ENCODE results near the gene TMEM107. TPM values are rescaled to one million over a fixed set of nuclear protein-coding genes. Genes with fewer than 3 reads are reported as not detected.

TMEM107 gene
- total and polyA plus RNA-seq, 9 donors = 6.1 to 17.7 (median 7.2) TPM

DNA sequence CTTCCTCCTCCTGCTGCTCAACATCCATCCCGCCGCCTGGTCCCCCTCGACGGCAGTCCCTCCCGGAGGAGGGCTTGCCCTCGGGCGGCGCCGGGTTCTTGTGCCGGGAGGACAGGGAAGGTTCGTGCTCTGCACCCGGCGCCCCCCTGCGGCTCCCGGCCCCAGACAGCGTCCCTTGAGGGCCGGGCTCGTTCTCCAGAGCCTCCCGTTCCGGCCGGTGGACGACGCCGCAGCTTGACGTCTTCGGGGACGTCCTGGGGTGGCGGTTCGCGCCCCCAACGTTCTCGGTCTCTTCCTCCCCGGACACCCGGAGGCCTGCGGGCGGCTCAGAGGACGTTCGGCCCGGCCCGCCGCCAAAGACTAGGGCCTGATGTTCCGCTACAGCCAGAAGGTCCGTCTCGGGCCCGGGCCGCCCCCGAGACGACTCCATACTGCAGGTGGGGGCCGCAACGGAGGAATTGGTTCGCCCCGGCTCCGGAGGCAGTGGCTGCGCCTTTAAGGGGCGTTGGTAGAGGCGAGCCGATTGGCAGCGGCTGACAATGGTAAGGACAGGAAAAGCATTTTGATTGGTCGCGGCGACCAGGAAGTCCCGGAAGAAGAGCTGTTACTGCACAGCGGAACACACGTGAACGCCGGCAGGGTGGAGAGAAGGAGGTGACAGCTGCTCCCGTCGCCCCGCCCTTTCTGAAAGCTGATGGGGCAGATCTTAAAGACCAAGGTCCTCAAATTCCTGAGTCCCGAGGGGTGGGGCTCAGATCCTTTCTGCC, 13.7 kb upstream of the TMEM107 start, which contains the start of gene BORCS6:
Gene BORCS6 (minus strand): TSS at position 470 of the 767 bp plus-strand sequence. CDS start 40 bp downstream, at position 430.
- under 1% methylated on average over 69 of the region's 70 CpGs for WGBS (ENCODE audit: insufficient coverage)

DNA sequence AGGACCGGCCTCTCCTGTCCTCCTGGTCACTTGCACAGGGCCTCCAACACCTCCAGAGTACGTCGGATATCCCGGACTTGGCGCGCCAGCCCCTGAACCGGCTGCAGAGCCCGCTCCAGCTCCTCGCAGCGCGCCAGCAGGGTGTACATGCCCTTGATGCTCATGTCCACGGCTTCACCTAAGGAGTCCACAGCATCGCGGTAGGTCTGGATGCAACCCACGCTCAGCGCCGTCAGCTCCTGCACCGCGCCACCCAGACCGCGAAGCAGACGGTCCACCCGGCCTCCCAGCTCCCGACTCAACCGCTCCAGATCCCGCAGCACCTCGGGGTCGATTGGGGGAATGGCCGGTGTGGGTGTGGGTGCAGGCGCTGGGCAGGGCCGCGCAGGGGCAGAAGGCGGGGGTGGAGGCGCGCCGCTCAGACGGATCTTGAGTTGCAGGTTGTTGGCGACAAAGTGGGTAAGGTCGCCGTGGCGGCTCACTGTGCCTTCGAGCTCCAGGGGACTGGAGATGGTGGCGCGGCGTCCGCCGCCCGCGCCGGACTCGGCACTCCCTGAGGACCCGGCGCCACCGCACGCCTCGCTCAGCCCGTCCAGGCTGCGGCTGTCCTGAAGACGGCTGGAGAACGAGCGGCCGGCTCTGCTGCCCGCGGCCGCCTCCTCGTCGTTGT, 13.0 kb upstream of the TMEM107 start:
- DNase-seq = peak; percentile 42
- Histone ChIP-seq H3K36me3 (ENCODE audit: control insufficient read depth, insufficient read depth, low read length) (no peaks in the 10 kb centered on the region), H3K9me3 (replicated peaks; ENCODE audit: control insufficient read depth, low read depth, low read length) (no peaks in the 10 kb centered on the region), H3K27me3 (ENCODE audit: control insufficient read depth, insufficient read depth, low read length) (no peaks in the 10 kb centered on the region), H3K4me3 (ENCODE audit: low read length) (peak overlapping the region; percentile 98), H3K4me1 (ENCODE audit: control insufficient read depth, insufficient read depth, low read length) (peaks cover 45% of the 10 kb centered on the region), H3K27ac (ENCODE audit: low read length) (peak overlapping the region; percentile 100)
- WGBS (ENCODE audit: insufficient coverage) = 2% methylated on average over 59 of the region's 67 CpGs

More for the DNA sequence above, 13.7 kb upstream of the TMEM107 start, which contains the start of gene BORCS6:
- no peaks in the 10 kb centered on the region for H3K36me3 ChIP-seq (ENCODE audit: control insufficient read depth, insufficient read depth, low read length)
- peak within 1 kb of the TSS; percentile 100 for H3K27ac ChIP-seq (ENCODE audit: low read length)
- DNase-seq = peak; percentile 99
- no peaks in the 10 kb centered on the region for H3K9me3 ChIP-seq (replicated peaks; ENCODE audit: control insufficient read depth, low read depth, low read length)
- peaks cover 45% of the 10 kb centered on the region for H3K4me1 ChIP-seq (ENCODE audit: control insufficient read depth, insufficient read depth, low read length)
- H3K4me3 ChIP-seq (ENCODE audit: low read length) = peak within 1 kb of the TSS; percentile 98
- H3K27me3 ChIP-seq (ENCODE audit: control insufficient read depth, insufficient read depth, low read length) = no peaks in the 10 kb centered on the region

DNA sequence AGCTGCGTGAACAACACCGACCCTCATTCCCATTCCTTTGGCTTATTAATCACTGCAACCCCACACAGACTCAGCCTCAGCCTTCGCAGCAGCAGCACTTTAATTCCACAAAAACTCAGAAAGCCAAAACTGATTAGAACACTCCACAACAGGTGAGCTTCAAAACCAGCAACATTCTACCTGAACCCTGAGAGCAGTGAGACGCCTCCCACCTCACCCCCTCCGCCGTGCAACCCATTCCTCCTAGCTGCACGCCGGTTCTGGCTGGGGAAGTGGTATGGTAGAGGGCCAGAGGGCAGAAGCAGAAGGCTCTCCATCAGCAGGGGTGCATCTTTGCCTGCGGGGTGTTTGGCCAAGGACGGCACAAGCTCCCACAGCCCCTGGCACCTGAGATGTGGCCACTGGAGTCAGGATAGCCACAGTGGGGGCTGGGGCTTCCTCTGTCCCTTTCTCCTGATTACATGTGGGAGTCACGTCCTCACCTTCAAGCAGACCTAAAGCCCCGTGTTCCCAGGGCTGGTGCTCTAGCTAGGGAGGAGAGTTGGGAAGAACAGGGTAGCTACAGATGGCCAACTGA, 12.2 kb upstream of the TMEM107 start:
- peaks cover 45% of the 10 kb centered on the region for H3K4me1 ChIP-seq (ENCODE audit: control insufficient read depth, insufficient read depth, low read length)
- H3K4me3 ChIP-seq (ENCODE audit: low read length) = peak overlapping the region; percentile 98
- H3K27ac ChIP-seq (ENCODE audit: low read length) = peak overlapping the region; percentile 100
- 13% methylated on average over 4 of the region's 12 CpGs for WGBS (ENCODE audit: insufficient coverage)
- no peaks in the 10 kb centered on the region for H3K9me3 ChIP-seq (replicated peaks; ENCODE audit: control insufficient read depth, low read depth, low read length)
- DNase-seq = no peak
- H3K36me3 ChIP-seq (ENCODE audit: control insufficient read depth, insufficient read depth, low read length) = no peaks in the 10 kb centered on the region
- no peaks in the 10 kb centered on the region for H3K27me3 ChIP-seq (ENCODE audit: control insufficient read depth, insufficient read depth, low read length)

DNA sequence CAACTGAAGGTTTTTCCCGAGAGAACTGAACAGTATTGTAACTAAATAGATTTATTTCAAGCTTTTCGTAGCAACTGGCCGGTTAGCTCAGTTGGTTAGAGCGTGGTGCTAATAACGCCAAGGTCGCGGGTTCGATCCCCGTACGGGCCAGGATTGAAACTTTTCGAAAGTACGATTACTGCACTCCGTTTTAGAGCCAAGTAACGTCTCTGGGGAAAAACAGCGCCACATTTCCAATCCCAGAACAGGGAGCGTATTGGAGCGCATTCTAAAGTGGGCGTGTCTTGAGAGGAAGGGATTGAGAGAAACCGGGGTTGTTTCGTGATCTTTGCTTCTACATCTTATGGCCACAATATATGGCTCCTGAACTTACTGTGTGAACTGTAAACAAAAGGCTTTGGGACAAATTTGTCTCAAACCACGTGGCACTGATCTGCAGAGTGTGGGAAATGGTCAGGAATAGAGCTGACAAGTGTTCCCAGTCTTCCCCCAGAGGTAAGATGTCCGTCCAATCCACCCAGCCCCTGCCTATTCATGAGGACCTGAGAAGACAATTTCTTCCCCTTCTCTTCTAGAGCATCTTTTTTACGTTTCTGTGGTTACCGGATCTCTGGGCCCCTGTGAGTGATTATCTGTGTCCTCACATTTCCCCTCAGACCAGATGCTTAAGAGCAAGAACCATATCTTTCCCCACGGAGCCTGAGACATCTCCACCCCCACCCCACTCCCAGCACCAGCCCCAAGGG, 11.5 kb upstream of the TMEM107 start:
- peak; percentile 99 for DNase-seq
- Histone ChIP-seq H3K27me3 (ENCODE audit: control insufficient read depth, insufficient read depth, low read length) (no peaks in the 10 kb centered on the region), H3K4me1 (ENCODE audit: control insufficient read depth, insufficient read depth, low read length) (peaks cover 43% of the 10 kb centered on the region), H3K27ac (ENCODE audit: low read length) (peak overlapping the region; percentile 100), H3K4me3 (ENCODE audit: low read length) (peak overlapping the region; percentile 99), H3K36me3 (ENCODE audit: control insufficient read depth, insufficient read depth, low read length) (no peaks in the 10 kb centered on the region), H3K9me3 (replicated peaks; ENCODE audit: control insufficient read depth, low read depth, low read length) (no peaks in the 10 kb centered on the region)
- WGBS (ENCODE audit: insufficient coverage) = 0% methylated on average over 11 of the region's 25 CpGs

DNA sequence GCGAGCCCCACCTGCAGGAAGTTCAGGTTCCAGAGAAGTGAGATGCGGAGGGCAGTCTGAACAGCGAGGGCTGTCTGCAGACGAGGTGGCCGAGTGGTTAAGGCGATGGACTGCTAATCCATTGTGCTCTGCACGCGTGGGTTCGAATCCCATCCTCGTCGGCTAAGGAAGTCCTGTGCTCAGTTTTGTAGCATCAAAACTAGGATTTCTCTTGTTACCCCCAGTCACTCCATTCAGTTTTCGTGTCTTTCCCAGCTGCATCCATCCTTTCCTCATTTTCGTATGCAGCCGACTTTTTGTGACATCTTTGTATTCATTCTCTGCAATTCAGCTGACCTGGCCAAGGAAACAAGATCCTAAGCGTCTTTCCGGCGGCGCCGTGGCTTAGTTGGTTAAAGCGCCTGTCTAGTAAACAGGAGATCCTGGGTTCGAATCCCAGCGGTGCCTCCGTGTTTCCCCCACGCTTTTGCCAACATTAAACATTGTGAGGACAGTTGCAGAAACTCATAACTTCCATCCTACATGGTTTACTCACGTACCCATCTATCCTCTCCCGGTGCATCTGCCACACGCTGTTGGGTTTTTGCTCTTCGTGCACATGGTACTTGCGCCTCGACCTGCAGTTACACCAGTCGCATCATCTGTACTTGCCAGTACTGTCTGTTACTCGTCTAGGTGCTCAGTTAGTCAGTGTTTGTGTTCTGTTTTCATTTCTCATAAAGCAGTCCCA, 10.8 kb upstream of the TMEM107 start:
- Histone ChIP-seq H3K4me1 (ENCODE audit: control insufficient read depth, insufficient read depth, low read length) (peaks cover 37% of the 10 kb centered on the region), H3K27ac (ENCODE audit: low read length) (peak overlapping the region; percentile 100), H3K4me3 (ENCODE audit: low read length) (peak overlapping the region; percentile 99), H3K9me3 (replicated peaks; ENCODE audit: control insufficient read depth, low read depth, low read length) (no peaks in the 10 kb centered on the region), H3K36me3 (ENCODE audit: control insufficient read depth, insufficient read depth, low read length) (no peaks in the 10 kb centered on the region), H3K27me3 (ENCODE audit: control insufficient read depth, insufficient read depth, low read length) (peaks cover 2% of the 10 kb centered on the region)
- WGBS (ENCODE audit: insufficient coverage) = under 1% methylated on average over 30 of the region's 32 CpGs
- peak; percentile 98 for DNase-seq

DNA sequence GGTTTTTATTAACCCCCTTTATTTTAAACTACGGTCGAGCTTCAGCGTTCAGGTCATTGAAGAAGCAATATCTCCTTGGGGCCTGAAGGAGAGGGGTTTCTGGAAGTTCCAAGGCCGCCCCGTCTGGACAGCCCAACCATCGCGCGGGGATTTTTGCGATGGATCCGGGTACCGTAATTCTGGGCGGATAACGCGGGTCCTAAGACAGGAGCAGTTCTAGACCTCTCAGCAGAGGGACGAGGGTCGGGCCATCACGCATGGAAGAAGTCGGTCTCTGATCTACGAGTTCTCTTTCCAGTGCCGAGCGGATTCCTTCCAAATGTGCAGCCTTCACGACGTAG, 10.2 kb upstream of the TMEM107 start:
- H3K4me3 ChIP-seq (ENCODE audit: low read length) = peak overlapping the region; percentile 99
- H3K36me3 ChIP-seq (ENCODE audit: control insufficient read depth, insufficient read depth, low read length) = no peaks in the 10 kb centered on the region
- peak overlapping the region; percentile 100 for H3K27ac ChIP-seq (ENCODE audit: low read length)
- 0% methylated on average over 21 of the region's 23 CpGs for WGBS (ENCODE audit: insufficient coverage)
- DNase-seq = no peak
- H3K9me3 ChIP-seq (replicated peaks; ENCODE audit: control insufficient read depth, low read depth, low read length) = no peaks in the 10 kb centered on the region
- H3K4me1 ChIP-seq (ENCODE audit: control insufficient read depth, insufficient read depth, low read length) = peaks cover 32% of the 10 kb centered on the region
- H3K27me3 ChIP-seq (ENCODE audit: control insufficient read depth, insufficient read depth, low read length) = peaks cover 2% of the 10 kb centered on the region

DNA sequence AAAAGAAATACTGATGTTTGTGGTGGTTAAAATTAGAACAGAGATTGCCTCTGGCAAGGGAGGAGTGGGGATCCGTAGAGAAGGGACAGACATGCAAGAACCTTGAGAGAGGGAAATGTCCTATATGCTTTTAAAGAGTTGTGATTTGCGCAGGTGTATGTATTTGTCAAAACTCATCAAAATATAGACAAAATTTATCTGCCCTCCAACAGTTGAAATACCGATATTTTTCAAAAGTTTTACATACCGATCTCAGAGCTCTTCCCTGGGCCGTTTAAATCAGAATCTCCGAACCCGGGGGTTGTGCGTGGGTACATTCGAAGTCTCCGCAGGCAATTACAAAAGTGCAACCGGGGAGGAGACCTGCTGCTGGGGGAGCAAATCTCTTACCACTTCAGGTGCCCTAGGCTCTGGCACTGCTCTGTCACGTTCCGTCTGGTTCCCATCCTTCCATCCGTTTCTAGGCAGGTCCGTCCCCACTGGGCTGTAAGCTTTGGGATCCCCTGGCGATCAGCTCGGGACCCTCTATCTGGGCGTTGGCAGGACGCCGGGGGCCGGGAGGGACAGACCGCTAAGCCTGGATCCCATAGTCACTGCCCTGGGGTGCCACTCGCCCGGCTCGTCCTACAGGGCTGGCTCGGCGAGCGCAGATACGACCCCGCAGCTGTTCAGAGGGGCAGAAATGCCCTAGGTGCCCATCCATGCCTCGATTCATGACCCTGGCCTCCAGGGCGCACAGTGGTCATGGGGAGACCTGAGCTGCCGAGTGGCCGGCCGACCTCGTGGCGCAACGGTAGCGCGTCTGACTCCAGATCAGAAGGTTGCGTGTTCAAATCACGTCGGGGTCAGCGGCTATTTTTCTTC, 9.6 kb upstream of the TMEM107 start:
- DNase-seq = peak; percentile 91
- H3K4me3 ChIP-seq (ENCODE audit: low read length) = peak overlapping the region; percentile 99
- WGBS (ENCODE audit: insufficient coverage) = 0% methylated on average over 37 of the region's 44 CpGs
- H3K4me1 ChIP-seq (ENCODE audit: control insufficient read depth, insufficient read depth, low read length) = peaks cover 30% of the 10 kb centered on the region
- H3K27ac ChIP-seq (ENCODE audit: low read length) = peak overlapping the region; percentile 100
- H3K27me3 ChIP-seq (ENCODE audit: control insufficient read depth, insufficient read depth, low read length) = peaks cover 2% of the 10 kb centered on the region
- no peaks in the 10 kb centered on the region for H3K36me3 ChIP-seq (ENCODE audit: control insufficient read depth, insufficient read depth, low read length)
- H3K9me3 ChIP-seq (replicated peaks; ENCODE audit: control insufficient read depth, low read depth, low read length) = no peaks in the 10 kb centered on the region

DNA sequence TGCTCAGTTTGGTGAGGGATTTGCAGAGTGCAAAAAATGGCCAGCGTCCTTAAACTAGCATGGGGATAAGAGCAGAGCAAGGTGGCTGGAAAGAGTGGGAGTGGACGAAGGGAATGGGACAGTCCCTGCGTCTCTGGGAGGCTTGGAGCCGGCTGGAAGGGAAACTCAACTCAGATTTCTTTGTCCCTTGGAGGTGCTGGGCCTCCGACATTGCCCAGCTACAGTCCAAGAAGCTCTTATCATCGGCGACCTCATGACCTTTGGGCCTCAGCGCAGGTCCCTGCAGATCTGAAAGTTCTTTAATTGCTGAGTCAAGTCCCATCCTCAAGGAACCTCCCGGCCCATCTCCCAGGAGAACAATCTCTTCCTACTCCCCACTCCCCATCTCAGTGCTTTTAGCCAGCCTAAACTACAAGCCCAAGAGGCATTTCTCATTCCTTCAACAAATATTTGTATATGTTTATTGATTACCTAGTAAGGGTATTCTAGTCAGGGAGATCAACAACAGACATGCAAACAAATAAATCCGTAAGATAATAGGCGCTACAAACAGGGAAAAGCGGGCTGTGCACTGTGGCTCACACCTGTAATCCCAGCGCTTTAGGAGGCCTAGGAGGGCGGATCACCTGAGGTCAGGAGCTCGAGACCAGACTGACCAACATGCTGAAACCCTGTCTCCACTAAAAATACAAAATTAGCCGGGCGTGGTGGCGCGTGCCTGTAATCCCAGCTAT, 985 bp upstream of the TMEM107 start:
- H3K9me3 ChIP-seq (replicated peaks; ENCODE audit: control insufficient read depth, low read depth, low read length) = no peaks in the 10 kb centered on the region
- H3K27me3 ChIP-seq (ENCODE audit: control insufficient read depth, insufficient read depth, low read length) = peaks cover 1% of the 10 kb centered on the region
- H3K4me1 ChIP-seq (ENCODE audit: control insufficient read depth, insufficient read depth, low read length) = peaks cover 33% of the 10 kb centered on the region
- H3K36me3 ChIP-seq (ENCODE audit: control insufficient read depth, insufficient read depth, low read length) = no peaks in the 10 kb centered on the region
- no peak for DNase-seq
- H3K4me3 ChIP-seq (ENCODE audit: low read length) = peak overlapping the region; percentile 78
- WGBS (ENCODE audit: insufficient coverage) = 60% methylated on average over 16 of the region's 19 CpGs
- peak overlapping the region; percentile 92 for H3K27ac ChIP-seq (ENCODE audit: low read length)
